ENCODE measurements around the gene KLHDC2.

- TF ChIP-seq CTCF (conservative IDR thresholded peaks at IDR 0.05 in 1 of 2, IDR thresholded peaks at IDR 0.05 in 1 of 2; ENCODE audit: low read depth in 1 of 2, low read length in 2 of 2): no peak
- TF ChIP-seq EZH2 (IDR thresholded peaks at IDR 0.05; ENCODE audit: low read length, missing control alignments): no peak
These were observed 52.2 kb downstream of the KLHDC2 start for GRCh38 chr14:49820176-49820575.

All from fibroblast of lung (primary cell).